ENCODE data around the gene IMP4. TPM values are rescaled to one million over a fixed set of nuclear protein-coding genes. Genes with fewer than 3 reads are reported as not detected.
A peak's percentile ranks its signal among the peaks of the same experiment; 100 is the strongest.

Gene IMP4
- total and polyA plus RNA-seq, 2 experiments from 2014 or later = 52.4 to 56.4 TPM

DNA sequence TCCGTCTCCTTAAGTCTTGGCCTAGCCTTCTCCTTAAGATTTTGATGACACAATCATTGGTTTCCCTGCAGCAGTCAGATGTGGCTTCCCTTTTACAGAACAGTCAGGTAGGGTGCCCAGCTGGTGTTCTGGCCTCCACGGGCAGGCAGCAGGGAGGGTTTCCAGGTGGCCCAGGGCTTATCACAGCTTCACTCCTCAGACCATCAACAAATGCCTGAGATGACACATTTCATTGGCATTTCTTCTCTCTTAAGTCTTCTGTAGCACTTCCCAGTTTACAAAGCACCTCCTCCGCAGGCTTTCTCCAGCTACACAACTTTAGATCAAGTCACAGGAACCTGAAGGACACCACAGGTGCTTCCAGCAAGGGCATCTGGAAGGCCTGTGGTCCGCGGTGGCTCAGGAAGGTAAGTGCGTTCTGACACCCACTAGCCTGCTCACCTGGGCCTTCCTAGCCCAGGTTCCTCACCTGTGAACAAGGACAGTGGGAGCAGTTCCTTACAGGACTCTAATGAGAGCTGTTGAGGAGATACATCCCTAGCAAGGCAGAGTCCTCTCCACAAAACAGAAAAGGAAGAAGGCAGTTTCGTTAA, 50.7 kb downstream of the IMP4 start:
- 80% methylated on average over 7 of the region's 7 CpGs for WGBS (ENCODE audit: low lambda C conversion rate, missing lambda C conversion rate)
- peak; percentile 38 for DNase-seq (ENCODE audit: low spot score)
- no peak overlapping the region for H3K4me2 ChIP-seq
- no peaks in the 10 kb centered on the region for H3K27me3 ChIP-seq
- no peak for TF ChIP-seq EZH2 (IDR thresholded peaks at IDR 0.05; ENCODE audit: borderline replicate concordance)
- TF ChIP-seq EZH2phosphoT487 (IDR thresholded peaks at IDR 0.05; ENCODE audit: low read depth, severe bottlenecking, unreplicated experiment) = no peak
- TF ChIP-seq, protein P1, sequence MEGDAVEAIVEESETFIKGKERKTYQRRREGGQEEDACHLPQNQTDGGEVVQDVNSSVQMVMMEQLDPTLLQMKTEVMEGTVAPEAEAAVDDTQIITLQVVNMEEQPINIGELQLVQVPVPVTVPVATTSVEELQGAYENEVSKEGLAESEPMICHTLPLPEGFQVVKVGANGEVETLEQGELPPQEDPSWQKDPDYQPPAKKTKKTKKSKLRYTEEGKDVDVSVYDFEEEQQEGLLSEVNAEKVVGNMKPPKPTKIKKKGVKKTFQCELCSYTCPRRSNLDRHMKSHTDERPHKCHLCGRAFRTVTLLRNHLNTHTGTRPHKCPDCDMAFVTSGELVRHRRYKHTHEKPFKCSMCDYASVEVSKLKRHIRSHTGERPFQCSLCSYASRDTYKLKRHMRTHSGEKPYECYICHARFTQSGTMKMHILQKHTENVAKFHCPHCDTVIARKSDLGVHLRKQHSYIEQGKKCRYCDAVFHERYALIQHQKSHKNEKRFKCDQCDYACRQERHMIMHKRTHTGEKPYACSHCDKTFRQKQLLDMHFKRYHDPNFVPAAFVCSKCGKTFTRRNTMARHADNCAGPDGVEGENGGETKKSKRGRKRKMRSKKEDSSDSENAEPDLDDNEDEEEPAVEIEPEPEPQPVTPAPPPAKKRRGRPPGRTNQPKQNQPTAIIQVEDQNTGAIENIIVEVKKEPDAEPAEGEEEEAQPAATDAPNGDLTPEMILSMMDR (IDR thresholded peaks at IDR 0.05; ENCODE audit: poor library complexity) = no peak
- H3K27ac ChIP-seq = peak overlapping the region; percentile 55
- no peaks in the 10 kb centered on the region for H4K20me1 ChIP-seq (ENCODE audit: insufficient read depth, poor library complexity, severe bottlenecking)
- no peak overlapping the region for H3K4me3 ChIP-seq
- H3K9me2 ChIP-seq (replicated peaks; ENCODE audit: insufficient read depth) = no peaks in the 10 kb centered on the region
- no peaks in the 10 kb centered on the region for H3K9me3 ChIP-seq (ENCODE audit: low read depth)
- no peak overlapping the region for H2AFZ ChIP-seq
- H3K4me1 ChIP-seq (ENCODE audit: insufficient read depth) = peaks cover 7% of the 10 kb centered on the region
- H3K36me3 ChIP-seq (replicated peaks; ENCODE audit: insufficient read depth, low read depth) = no peaks in the 10 kb centered on the region
- H3K79me2 ChIP-seq = no peaks in the 10 kb centered on the region

Small RNAs within 50 kb of the gene (small RNA-seq; reads per million reads assigned to genes)
- gene AC132479.1 = not detected

Other genes starting within 250 kb of the IMP4 start
- 31.5 and 32.6 TPM in 2 replicates for gene POTEF, start 213.7 kb upstream of the IMP4 start, total RNA-seq
- gene POTEF, start 213.7 kb upstream of the IMP4 start, polyA plus RNA-seq = 12.9 and 14.7 TPM in 2 replicates
- gene CCDC74B, start 197.8 kb upstream of the IMP4 start, total RNA-seq = 0.32 and 3.8 TPM in 2 replicates
- gene CCDC74B, start 197.8 kb upstream of the IMP4 start, polyA plus RNA-seq = 5.0 and 5.3 TPM in 2 replicates
- gene SMPD4, start 161.3 kb upstream of the IMP4 start, total RNA-seq = 24.7 and 28.1 TPM in 2 replicates
- gene SMPD4, start 161.3 kb upstream of the IMP4 start, polyA plus RNA-seq = 43.7 and 47.9 TPM in 2 replicates
- gene MZT2B, start 160.6 kb upstream of the IMP4 start, total RNA-seq = 103 and 127 TPM in 2 replicates
- 424 and 459 TPM in 2 replicates for gene MZT2B, start 160.6 kb upstream of the IMP4 start, polyA plus RNA-seq
- 18.1 and 18.5 TPM in 2 replicates for gene TUBA3E, start 144.5 kb upstream of the IMP4 start, total RNA-seq
- 31.8 and 32.0 TPM in 2 replicates for gene TUBA3E, start 144.5 kb upstream of the IMP4 start, polyA plus RNA-seq
- gene PTPN18, start 13.2 kb downstream of the IMP4 start, total RNA-seq = 34.8 and 35.7 TPM in 2 replicates
- gene PTPN18, start 13.2 kb downstream of the IMP4 start, polyA plus RNA-seq = 34.7 and 41.6 TPM in 2 replicates
- gene POTEI, start 166.4 kb downstream of the IMP4 start, total RNA-seq = 1.9 and 2.9 TPM in 2 replicates
- gene POTEI, start 166.4 kb downstream of the IMP4 start, polyA plus RNA-seq = 1.2 TPM in 2 replicates
- gene CFC1B, start 178.3 kb downstream of the IMP4 start, total RNA-seq = not detected in 2 replicates
- gene CFC1B, start 178.3 kb downstream of the IMP4 start, polyA plus RNA-seq = not detected in 2 replicates

Data from hepatocyte (in vitro differentiated cells).